H1 (cell line): ENCODE results near the gene MSL3B.

Experiments used
- BRCA1 ChIP-seq: IDR thresholded peaks from 2 replicates; pipeline ENCODE4 v1.6.1; 2012; ENCODE audit warnings: low read depth, low read length, improper control_type of control experiment
- CEBPB ChIP-seq: IDR thresholded peaks from 2 replicates; pipeline ENCODE4 v1.6.1; 2012; ENCODE audit warnings: low read depth, low read length
- CHD7 ChIP-seq: fragments of 300-600 bp; sonication (generic); IDR thresholded peaks from 2 replicates; pipeline ENCODE4 v1.7.1; 2012; ENCODE audit warnings: low read length, moderate library complexity, mild to moderate bottlenecking, inconsistent platforms; ENCODE audit not compliant: insufficient replicate concordance
- HDAC2 ChIP-seq, 2 experiments: fragments of 300-600 bp in 1 of 2; sonication (generic) in 1 of 2; IDR thresholded peaks; 2 replicates each; pipeline ENCODE4 v1.6.1; 2011 to 2012; ENCODE audit warnings: low read depth in 2 of 2, low read length in 2 of 2, mild to moderate bottlenecking in 2 of 2, moderate library complexity in 2 of 2, borderline replicate concordance in 1 of 2, inconsistent platforms in 1 of 2
- JUN ChIP-seq: IDR thresholded peaks from 2 replicates; pipeline ENCODE4 v1.6.1; 2011; ENCODE audit warnings: low read depth, mild to moderate bottlenecking, improper control_type of control experiment, low read length
- POU5F1 ChIP-seq: IDR thresholded peaks from 2 replicates; pipeline ENCODE4 v1.6.1; 2011; ENCODE audit warnings: low read depth, mild to moderate bottlenecking, low read length, moderate library complexity
- RAD21 ChIP-seq, 2 experiments: IDR thresholded peaks in 1 of 2; conservative IDR thresholded peaks in 1 of 2; 2 replicates each; pipeline ENCODE4 v1.6.1; 2011; ENCODE audit warnings: low read depth in 2 of 2, low read length in 2 of 2, improper control_type of control experiment in 1 of 2, inconsistent platforms in 1 of 2, mild to moderate bottlenecking in 1 of 2, moderate library complexity in 1 of 2
- RNF2 ChIP-seq: fragments of 200-900, 300-1000 bp; sonication (generic); IDR thresholded peaks from 2 replicates; pipeline ENCODE4 v1.7.1; 2016; ENCODE audit warnings: borderline replicate concordance, low read depth, mild to moderate bottlenecking, antibody characterized with exemption, low read length; ENCODE audit not compliant: poor library complexity, severe bottlenecking; ENCODE audit errors: missing control alignments
- SIRT6 ChIP-seq: IDR thresholded peaks from one replicate; pipeline ENCODE4 v1.7.1; 2012; ENCODE audit warnings: low read length, inconsistent platforms
- SIX5 ChIP-seq: IDR thresholded peaks from 2 replicates; pipeline ENCODE4 v1.6.1; 2011; ENCODE audit warnings: mild to moderate bottlenecking, low read depth, low read length
- SUZ12 ChIP-seq: fragments of 200-600 bp; sonication (generic); IDR thresholded peaks from 2 replicates; pipeline ENCODE4 v1.6.1; 2012; ENCODE audit warnings: mild to moderate bottlenecking, inconsistent platforms, low read length, moderate library complexity, mixed read lengths
- ZNF274 ChIP-seq: IDR thresholded peaks from 2 replicates; pipeline ENCODE4 v1.7.0; 2012; ENCODE audit warnings: low read length, borderline replicate concordance; ENCODE audit errors: extremely low read depth

The MSL3B gene

DNA sequence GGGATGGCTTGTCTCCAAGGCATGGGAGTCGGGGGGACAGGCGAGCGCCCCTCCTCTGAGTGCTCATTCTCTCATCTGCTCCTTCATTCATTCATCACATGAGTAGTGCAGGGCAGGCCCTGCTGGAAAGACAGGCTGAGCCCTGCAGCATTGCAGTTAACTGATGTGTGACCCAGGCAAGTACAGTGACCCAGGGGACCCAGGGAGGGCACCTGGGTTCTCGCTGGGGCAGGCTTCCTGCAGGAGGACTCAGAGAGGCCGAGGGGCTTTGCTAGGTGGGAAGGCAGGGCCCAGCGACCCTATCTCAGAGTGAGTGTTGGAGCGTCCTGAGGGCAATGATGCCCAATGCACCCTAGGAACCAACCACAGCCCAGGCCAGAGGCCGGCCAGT, 44.5 kb downstream of the MSL3B start (continued):
- TF ChIP-seq CHD7 (no peak), BRCA1 (no peak), CEBPB (no peak), SIX5 (no peak), HDAC2 (IDR thresholded peaks at IDR 0.05; ENCODE audit: borderline replicate concordance in 1 of 2, low read depth in 2 of 2, low read length in 2 of 2) (no peak), JUN (no peak), POU5F1 (no peak), ZNF274 (no peak), SIRT6 (no peak), RNF2 (no peak), RAD21 (IDR thresholded peaks at IDR 0.05 in 1 of 2, conservative IDR thresholded peaks at IDR 0.05 in 1 of 2; ENCODE audit: low read depth in 2 of 2, low read length in 2 of 2) (no peak), SUZ12 (no peak)
